SK-N-SH (cell line): Measurements from ENCODE around the gene GPR55. TPM values are rescaled to one million over a fixed set of nuclear protein-coding genes. Genes with fewer than 3 reads are reported as not detected.

Experiments
- CTCF ChIA-PET: fragments of 300-600, 350-600 bp; formaldehyde crosslinking; extraction: SDS; loops from one replicate; lab custom pipeline; 2021; lab: Yijun Ruan, JAX
- POLR2A ChIA-PET: fragments of 350-600 bp; sonication (Branson Sonifier 250); formaldehyde crosslinking; extraction: SDS; loops from one replicate; lab custom pipeline; 2020; ENCODE audit warnings: antibody characterized with exemption, inconsistent platforms; lab: Yijun Ruan, JAX
- DNase-seq: peaks from one replicate; pipeline ENCODE4 v3.0.0; 2012
- H2AFZ ChIP-seq: fragments of 200-600 bp; sonication (generic); 2 replicates; pipeline ENCODE4 v1.8.1; 2016; ENCODE audit warnings: antibody characterized with exemption, mild to moderate bottlenecking, low read depth
- H3F3A ChIP-seq: fragments of 200-600 bp; sonication (generic); replicated peaks from 2 replicates; pipeline ENCODE3; 2016; ENCODE audit warnings: antibody characterized with exemption, mild to moderate bottlenecking; ENCODE audit not compliant: insufficient read depth
- H3K27ac ChIP-seq, 2 experiments: fragments of 200-500 bp in 1 of 2; fragments of 200-600 bp in 1 of 2; sonication (Bioruptor generic) in 1 of 2; sonication (generic), shearing (Covaris generic) in 1 of 2; 2 replicates each; pipeline versions ENCODE4 v1.5.1 to v1.6.1; 2014 to 2016; ENCODE audit warnings: low read depth in 2 of 2, inconsistent platforms in 1 of 2, low read length in 1 of 2, mild to moderate bottlenecking in 1 of 2, mixed read lengths in 1 of 2
- H3K27me3 ChIP-seq: fragments of 200-600 bp; sonication (generic), shearing (Covaris generic); 2 replicates; pipeline ENCODE4 v1.6.1; 2016; ENCODE audit warnings: mixed run types; ENCODE audit not compliant: insufficient read depth
- H3K36me3 ChIP-seq, 2 experiments: fragments of 200-500 bp in 1 of 2; fragments of 200-600 bp in 1 of 2; sonication (Bioruptor generic) in 1 of 2; sonication (generic) in 1 of 2; replicated peaks in 1 of 2; 2 replicates each; pipeline versions ENCODE3 to v1.5.1; 2014 to 2016; ENCODE audit warnings: low read length in 1 of 2, mild to moderate bottlenecking in 1 of 2; ENCODE audit not compliant: insufficient read depth in 2 of 2, control insufficient read depth in 1 of 2
- H3K4me1 ChIP-seq, 2 experiments: fragments of 200-500 bp in 1 of 2; fragments of 200-600 bp in 1 of 2; sonication (Bioruptor generic) in 1 of 2; sonication (generic), shearing (Covaris generic) in 1 of 2; 2 replicates each; pipeline versions ENCODE4 v1.5.1 to v1.6.1; 2014 to 2016; ENCODE audit warnings: low read depth in 1 of 2, low read length in 1 of 2, mixed run types in 1 of 2; ENCODE audit not compliant: insufficient read depth in 2 of 2, control insufficient read depth in 1 of 2
- H3K4me2 ChIP-seq: fragments of 200-600 bp; sonication (generic), shearing (Covaris generic); 2 replicates; pipeline ENCODE4 v1.6.1; 2017; ENCODE audit warnings: mixed run types
- H3K4me3 ChIP-seq, 2 experiments: fragments of 200-500 bp in 1 of 2; fragments of 200-600 bp in 1 of 2; sonication (Bioruptor generic) in 1 of 2; sonication (generic), shearing (Covaris generic) in 1 of 2; 2 replicates each; pipeline versions ENCODE4 v1.5.1 to v1.8.1; 2014 to 2016; ENCODE audit warnings: low read depth in 2 of 2, inconsistent platforms in 1 of 2, low read length in 1 of 2, mild to moderate bottlenecking in 1 of 2, mixed read lengths in 1 of 2, moderate library complexity in 1 of 2
- H3K79me2 ChIP-seq: fragments of 200-600 bp; sonication (generic); 2 replicates; pipeline ENCODE4 v1.8.1; 2017; ENCODE audit warnings: mild to moderate bottlenecking; ENCODE audit not compliant: insufficient read depth
- H3K9ac ChIP-seq: fragments of 200-600 bp; sonication (generic); 2 replicates; pipeline ENCODE4 v1.6.1; 2017; ENCODE audit warnings: mixed run types
- H3K9me2 ChIP-seq: fragments of 200-600 bp; sonication (generic); 2 replicates; pipeline ENCODE4 v1.6.1; 2017; ENCODE audit warnings: mixed run types
- H3K9me3 ChIP-seq: fragments of 200-600 bp; sonication (generic); 2 replicates; pipeline ENCODE4 v1.6.1; 2017; ENCODE audit warnings: mixed run types, mild to moderate bottlenecking, moderate library complexity
- H4K20me1 ChIP-seq: fragments of 200-600 bp; sonication (generic); 2 replicates; pipeline ENCODE4 v1.6.1; 2017; ENCODE audit warnings: mild to moderate bottlenecking, mixed run types; ENCODE audit not compliant: insufficient read depth
- CTCF ChIP-seq: fragments of 200-600 bp; sonication (generic); IDR thresholded peaks from 2 replicates; pipeline ENCODE4 v1.6.1; 2017; ENCODE audit warnings: antibody characterized with exemption, mild to moderate bottlenecking, moderate library complexity
- JUND ChIP-seq: IDR thresholded peaks from 2 replicates; pipeline ENCODE4 v1.4.0; 2012
- NFIC ChIP-seq: IDR thresholded peaks from 2 replicates; pipeline ENCODE4 v1.4.0; 2012; ENCODE audit warnings: borderline replicate concordance
- POLR2AphosphoS5 ChIP-seq: IDR thresholded peaks from 2 replicates; pipeline ENCODE4 v1.6.1; 2012; ENCODE audit warnings: low read depth, low read length
- RAD21 ChIP-seq: IDR thresholded peaks from 2 replicates; pipeline ENCODE4 v1.6.1; 2012; ENCODE audit warnings: mild to moderate bottlenecking, low read length
- WGBS: methylation state at CpG from one replicate; pipeline ENCODE4 v1.1.6; 2017; ENCODE audit warnings: low lambda C conversion rate; 5-methylcytosine and 5-hydroxymethylcytosine counted together
- polyA plus RNA-seq, 3 experiments: library from polyadenylated mRNA; depleted of rRNA; stranded (reverse); fragments of >200 nt; gene quantifications; 2 replicates each; pipeline ENCODE4 v1.2.3, GENCODE V29; 2012
- TF ChIP-seq, protein P1 (sequence below): fragments of 150-350 bp; IDR thresholded peaks from 2 replicates; pipeline ENCODE4 v1.6.1; 2017; ENCODE audit warnings: antibody characterized with exemption, low read length, low read depth, borderline replicate concordance
- TF ChIP-seq, protein P2 (sequence below): IDR thresholded peaks from 2 replicates; pipeline ENCODE4 v1.4.0; 2012; ENCODE audit warnings: low read depth, borderline replicate concordance

The GPR55 gene
- polyA plus RNA-seq, 1 of the 3 experiments (the other 2 are of a cell fraction), result not detected

DNA sequence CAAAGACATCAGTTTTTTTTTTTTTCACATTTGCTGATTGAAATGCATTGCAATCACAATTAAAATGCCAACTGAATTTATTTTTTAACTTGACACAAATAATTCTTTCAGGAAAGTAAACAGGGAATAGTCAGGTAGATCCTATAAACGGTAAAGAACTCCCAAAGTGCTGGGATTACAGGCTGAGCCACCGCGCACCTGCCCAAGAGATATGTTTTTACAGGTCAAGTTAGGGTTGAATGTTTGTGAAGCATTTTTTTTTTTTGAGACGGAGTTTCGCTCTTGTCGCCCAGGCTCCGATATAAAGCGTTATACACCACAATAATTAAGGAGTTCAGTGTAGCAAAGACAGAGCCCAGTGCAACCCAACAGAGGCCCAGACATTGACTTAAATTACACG is 45.2 kb downstream of the GPR55 start:
- Histone ChIP-seq H3K4me2 (no peak overlapping the region), H3K9me2 (no peaks in the 10 kb centered on the region), H3K9ac (no peak overlapping the region), H3F3A (no peaks in the 10 kb centered on the region), H3K4me1 (no peaks in the 10 kb centered on the region), H3K27me3 (no peaks in the 10 kb centered on the region), H4K20me1 (no peaks in the 10 kb centered on the region), H3K9me3 (no peaks in the 10 kb centered on the region), H3K27ac (no peak overlapping the region), H3K4me3 (no peak overlapping the region), H3K36me3 (peaks cover 0 to 37% of the 10 kb centered on the region in 2 experiments), H2AFZ (no peak overlapping the region), H3K79me2 (no peaks in the 10 kb centered on the region)
- no peak for TF ChIP-seq NFIC
- TF ChIP-seq, protein P1, sequence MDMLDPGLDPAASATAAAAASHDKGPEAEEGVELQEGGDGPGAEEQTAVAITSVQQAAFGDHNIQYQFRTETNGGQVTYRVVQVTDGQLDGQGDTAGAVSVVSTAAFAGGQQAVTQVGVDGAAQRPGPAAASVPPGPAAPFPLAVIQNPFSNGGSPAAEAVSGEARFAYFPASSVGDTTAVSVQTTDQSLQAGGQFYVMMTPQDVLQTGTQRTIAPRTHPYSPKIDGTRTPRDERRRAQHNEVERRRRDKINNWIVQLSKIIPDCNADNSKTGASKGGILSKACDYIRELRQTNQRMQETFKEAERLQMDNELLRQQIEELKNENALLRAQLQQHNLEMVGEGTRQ, result no peak
- no peak for DNase-seq
- CTCF ChIA-PET, result interaction anchor here (2.1 to 2.2 kb wide), 2 partner anchors 10 to 31 kb away, joined by 9 to 11 read pairs; no protein-coding TSS in a partner anchor
- POLR2A ChIA-PET, result no interaction called here
- 96% methylated on average over 9 of the region's 9 CpGs for WGBS

- no peak for DNase-seq
- TF ChIP-seq RAD21, result no peak
- Histone ChIP-seq H3K4me2 (no peak overlapping the region), H3K79me2 (no peaks in the 10 kb centered on the region), H4K20me1 (no peaks in the 10 kb centered on the region), H3K27ac (no peak overlapping the region), H2AFZ (no peak overlapping the region), H3K9me3 (no peaks in the 10 kb centered on the region), H3K9me2 (no peaks in the 10 kb centered on the region), H3F3A (no peaks in the 10 kb centered on the region), H3K36me3 (peaks cover 0 to 42% of the 10 kb centered on the region in 2 experiments), H3K4me3 (no peak overlapping the region), H3K9ac (no peak overlapping the region), H3K4me1 (no peaks in the 10 kb centered on the region), H3K27me3 (no peaks in the 10 kb centered on the region)
- ChIA-PET POLR2A (no interaction called here), CTCF (interaction anchor here (0.8 to 2.2 kb wide), 4 partner anchors 9 to 534 kb away, joined by 3 to 11 read pairs (median 8); partner anchors contain the start of gene ITM2C)
- 97% methylated on average over 8 of the region's 11 CpGs for WGBS
Observed at GRCh38 chr2:230879271-230879882, 45.7 kb downstream of the GPR55 start.

DNA sequence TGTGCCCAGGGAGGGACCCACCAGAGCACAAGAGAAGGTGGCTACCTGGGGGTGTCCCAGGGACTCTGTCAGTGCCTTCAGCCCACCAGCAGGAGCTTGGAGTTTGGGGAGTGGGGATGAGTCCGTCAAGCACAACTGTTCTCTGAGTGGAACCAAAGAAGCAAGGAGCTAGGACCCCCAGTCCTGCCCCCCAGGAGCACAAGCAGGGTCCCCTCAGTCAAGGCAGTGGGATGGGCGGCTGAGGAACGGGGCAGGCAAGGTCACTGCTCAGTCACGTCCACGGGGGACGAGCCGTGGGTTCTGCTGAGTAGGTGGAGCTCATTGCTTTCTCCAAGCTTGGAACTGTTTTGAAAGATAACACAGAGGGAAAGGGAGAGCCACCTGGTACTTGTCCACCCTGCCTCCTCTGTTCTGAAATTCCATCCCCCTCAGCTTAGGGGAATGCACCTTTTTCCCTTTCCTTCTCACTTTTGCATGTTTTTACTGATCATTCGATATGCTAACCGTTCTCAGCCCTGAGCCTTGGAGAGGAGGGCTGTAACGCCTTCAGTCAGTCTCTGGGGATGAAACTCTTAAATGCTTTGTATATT is 46.3 kb downstream of the GPR55 start:
- Histone ChIP-seq H3K36me3 (peaks cover 0 to 42% of the 10 kb centered on the region in 2 experiments), H3K9me2 (no peaks in the 10 kb centered on the region), H3K4me2 (no peak overlapping the region), H3K27ac (no peak overlapping the region), H4K20me1 (no peaks in the 10 kb centered on the region), H3K9ac (no peak overlapping the region), H3K9me3 (no peaks in the 10 kb centered on the region), H3F3A (no peaks in the 10 kb centered on the region), H3K4me1 (peaks cover 0 to 2% of the 10 kb centered on the region in 2 experiments; a peak in 1 of 4 replicates), H2AFZ (no peak overlapping the region), H3K27me3 (no peaks in the 10 kb centered on the region), H3K4me3 (no peak overlapping the region), H3K79me2 (no peaks in the 10 kb centered on the region)
- CTCF ChIA-PET, result interaction anchor here (0.7 to 2.2 kb wide), 6 partner anchors 8 to 534 kb away, joined by 3 to 11 read pairs (median 6); partner anchors contain the start of gene ITM2C
- TF ChIP-seq, protein P2, sequence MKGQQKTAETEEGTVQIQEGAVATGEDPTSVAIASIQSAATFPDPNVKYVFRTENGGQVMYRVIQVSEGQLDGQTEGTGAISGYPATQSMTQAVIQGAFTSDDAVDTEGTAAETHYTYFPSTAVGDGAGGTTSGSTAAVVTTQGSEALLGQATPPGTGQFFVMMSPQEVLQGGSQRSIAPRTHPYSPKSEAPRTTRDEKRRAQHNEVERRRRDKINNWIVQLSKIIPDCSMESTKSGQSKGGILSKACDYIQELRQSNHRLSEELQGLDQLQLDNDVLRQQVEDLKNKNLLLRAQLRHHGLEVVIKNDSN, result no peak
- TF ChIP-seq CTCF (no peak), POLR2AphosphoS5 (no peak), JUND (no peak)
- POLR2A ChIA-PET, result no interaction called here
- 91% methylated on average over 6 of the region's 10 CpGs for WGBS
- DNase-seq, result no peak
